HUES6 (cell line): ENCODE measurements around the gene ESR2.
A peak's percentile ranks its signal among the peaks of the same experiment; 100 is the strongest.
"Not testable (repeated sequence)": the region's sequence is repeated elsewhere in the genome, so short reads cannot be mapped to it uniquely, and the experiment has no call there.

Source experiments
- H3K27ac ChIP-seq: 2 replicates; pipeline ENCODE4 v1.7.0; 2013; ENCODE audit warnings: low read depth, mild to moderate bottlenecking, low read length, inconsistent platforms
- H3K27me3 ChIP-seq: 2 replicates; pipeline ENCODE4 v1.6.1; 2013; ENCODE audit warnings: low read length; ENCODE audit not compliant: control insufficient read depth, insufficient read depth
- H3K36me3 ChIP-seq: 2 replicates; pipeline ENCODE4 v1.6.1; 2013; ENCODE audit warnings: low read length; ENCODE audit not compliant: control insufficient read depth, insufficient read depth
- H3K4me1 ChIP-seq: 2 replicates; pipeline ENCODE4 v1.6.1; 2013; ENCODE audit warnings: low read length; ENCODE audit not compliant: control insufficient read depth, insufficient read depth
- H3K4me3 ChIP-seq: 2 replicates; pipeline ENCODE4 v1.5.1; 2013; ENCODE audit warnings: low read depth, low read length
- H3K9ac ChIP-seq: one replicate; pipeline ENCODE4 v1.6.1; 2013; ENCODE audit warnings: mild to moderate bottlenecking, low read length
- H3K9me3 ChIP-seq: 2 replicates; pipeline ENCODE4 v1.6.1; 2013; ENCODE audit warnings: low read depth, low read length; ENCODE audit not compliant: control insufficient read depth, insufficient read depth

Gene ESR2

GRCh38 chr14:64196056-64196455 lies 98.1 kb downstream of the ESR2 start:
- Histone ChIP-seq H3K4me1 (peaks cover 52% of the 10 kb centered on the region), H3K36me3 (peaks cover 8% of the 10 kb centered on the region; the same call in 1 of the 2 replicates), H3K27ac (no peak overlapping the region), H3K4me3 (no peak overlapping the region), H3K9ac (no peak overlapping the region), H3K27me3 (no peaks in the 10 kb centered on the region), H3K9me3 (no peaks in the 10 kb centered on the region)

- no peak overlapping the region for H3K4me3 ChIP-seq
- H3K4me1 ChIP-seq: peaks cover 44% of the 10 kb centered on the region
- H3K36me3 ChIP-seq: peaks cover 16% of the 10 kb centered on the region; the same call in 1 of the 2 replicates
- H3K27ac ChIP-seq: no peak overlapping the region
- no peaks in the 10 kb centered on the region for H3K9me3 ChIP-seq
- H3K9ac ChIP-seq: no peak overlapping the region
- H3K27me3 ChIP-seq: no peaks in the 10 kb centered on the region
Measured at GRCh38 chr14:64195199-64195598, 99.0 kb downstream of the ESR2 start.

- peaks cover 39% of the 10 kb centered on the region for H3K4me1 ChIP-seq
- H3K27me3 ChIP-seq: no peaks in the 10 kb centered on the region
- peaks cover 22% of the 10 kb centered on the region; the same call in 1 of the 2 replicates for H3K36me3 ChIP-seq
- H3K9me3 ChIP-seq: no peaks in the 10 kb centered on the region
- no peak overlapping the region for H3K9ac ChIP-seq
- H3K4me3 ChIP-seq: no peak overlapping the region
- no peak overlapping the region for H3K27ac ChIP-seq
Measured at GRCh38 chr14:64194404-64194803, 99.8 kb downstream of the ESR2 start.

- Histone ChIP-seq H3K9me3 (no peaks in the 10 kb centered on the region), H3K4me3 (no peak overlapping the region), H3K36me3 (peaks cover 24% of the 10 kb centered on the region; the same call in 1 of the 2 replicates), H3K27ac (no peak overlapping the region), H3K9ac (no peak overlapping the region), H3K27me3 (no peaks in the 10 kb centered on the region), H3K4me1 (peaks cover 39% of the 10 kb centered on the region)
Measured at GRCh38 chr14:64193821-64194220, 100.3 kb downstream of the ESR2 start.

- H3K27ac ChIP-seq: no peak overlapping the region
- no peak overlapping the region for H3K4me3 ChIP-seq
- peaks cover 53% of the 10 kb centered on the region for H3K4me1 ChIP-seq
- no peaks in the 10 kb centered on the region for H3K9me3 ChIP-seq
- H3K9ac ChIP-seq: no peak overlapping the region
- H3K36me3 ChIP-seq: peaks cover 28% of the 10 kb centered on the region; the same call in 1 of the 2 replicates
- no peaks in the 10 kb centered on the region for H3K27me3 ChIP-seq
Measured at GRCh38 chr14:64191756-64192155, 102.4 kb downstream of the ESR2 start.

- Histone ChIP-seq H3K9ac (no peak overlapping the region), H3K4me3 (no peak overlapping the region), H3K4me1 (peaks cover 52% of the 10 kb centered on the region), H3K27ac (no peak overlapping the region), H3K27me3 (no peaks in the 10 kb centered on the region), H3K36me3 (peaks cover 28% of the 10 kb centered on the region; the same call in 1 of the 2 replicates), H3K9me3 (no peaks in the 10 kb centered on the region)
Measured at GRCh38 chr14:64190974-64191502, 103.1 kb downstream of the ESR2 start.

GRCh38 chr14:64187331-64187730 lies 106.8 kb downstream of the ESR2 start:
- Histone ChIP-seq H3K4me1 (peaks cover 23% of the 10 kb centered on the region), H3K9me3 (peaks cover 17% of the 10 kb centered on the region), H3K27ac (no peak overlapping the region), H3K27me3 (no peaks in the 10 kb centered on the region), H3K36me3 (peaks cover 35% of the 10 kb centered on the region), H3K4me3 (peak overlapping the region; percentile 58), H3K9ac (peak overlapping the region; percentile 63)

- peaks cover 23% of the 10 kb centered on the region for H3K4me1 ChIP-seq
- H3K36me3 ChIP-seq: peaks cover 29% of the 10 kb centered on the region
- H3K9ac ChIP-seq: peak overlapping the region; percentile 63
- peak overlapping the region; percentile 58 for H3K4me3 ChIP-seq
- no peaks in the 10 kb centered on the region for H3K27me3 ChIP-seq
- peaks cover 17% of the 10 kb centered on the region for H3K9me3 ChIP-seq
- peak overlapping the region; percentile 15 for H3K27ac ChIP-seq
Measured at GRCh38 chr14:64186231-64187129, 107.7 kb downstream of the ESR2 start.

- Histone ChIP-seq H3K27ac (no peak overlapping the region), H3K9me3 (peaks cover 17% of the 10 kb centered on the region), H3K27me3 (no peaks in the 10 kb centered on the region), H3K36me3 (peaks cover 27% of the 10 kb centered on the region), H3K4me3 (no peak overlapping the region), H3K4me1 (peaks cover 23% of the 10 kb centered on the region), H3K9ac (no peak overlapping the region)
Measured at GRCh38 chr14:64185184-64185583, 109.0 kb downstream of the ESR2 start.

GRCh38 chr14:64184103-64184729 lies 110.0 kb downstream of the ESR2 start:
- H3K9ac ChIP-seq: no peak overlapping the region
- H3K4me1 ChIP-seq: peaks cover 23% of the 10 kb centered on the region
- H3K27me3 ChIP-seq: no peaks in the 10 kb centered on the region
- no peak overlapping the region for H3K4me3 ChIP-seq
- peaks cover 26% of the 10 kb centered on the region for H3K36me3 ChIP-seq
- H3K9me3 ChIP-seq: peaks cover 17% of the 10 kb centered on the region
- no peak overlapping the region for H3K27ac ChIP-seq

GRCh38 chr14:64182908-64183307 lies 111.3 kb downstream of the ESR2 start:
- Histone ChIP-seq H3K36me3 (peaks cover 29% of the 10 kb centered on the region), H3K4me1 (peaks cover 14% of the 10 kb centered on the region), H3K9me3 (peaks cover 17% of the 10 kb centered on the region)
- H3K4me3 ChIP-seq, H3K27me3 ChIP-seq, H3K9ac ChIP-seq, H3K27ac ChIP-seq: not testable (repeated sequence)
